GM19193 (cell line): ENCODE measurements around the gene RNF34.

Experiments
- POLR2A ChIP-seq: IDR thresholded peaks from 4 replicates; pipeline ENCODE4 v1.6.1; 2011; ENCODE audit not compliant: insufficient read depth, insufficient read length; ENCODE audit errors: extremely low read depth

RNF34 gene

GRCh38 chr12:121399391-121400331 lies at the start of gene RNF34:
TSS of gene RNF34 (plus strand) at chr12:121400118. CDS start at chr12:121400213, 95 bp downstream.
- TF ChIP-seq POLR2A = peak; percentile 99

GRCh38 chr12:121351820-121352681 lies 47.9 kb upstream of the RNF34 start, which contains the start of gene ANAPC5:
TSS of gene ANAPC5 (minus strand) at chr12:121352411. CDS start at chr12:121352340, 71 bp downstream.
- TF ChIP-seq POLR2A = peak; percentile 99

- TF ChIP-seq POLR2A = no peak
These were observed 47.3 kb upstream of the RNF34 start for GRCh38 chr12:121352682-121353018.

GRCh38 chr12:121355818-121356217 lies 44.1 kb upstream of the RNF34 start:
- no peak for TF ChIP-seq POLR2A

GRCh38 chr12:121356657-121357056 lies 43.3 kb upstream of the RNF34 start:
- TF ChIP-seq POLR2A = no peak

GRCh38 chr12:121357331-121357730 lies 42.6 kb upstream of the RNF34 start:
- no peak for TF ChIP-seq POLR2A

- TF ChIP-seq POLR2A = no peak
These were observed 41.8 kb upstream of the RNF34 start for GRCh38 chr12:121358073-121358472.

- no peak for TF ChIP-seq POLR2A
These were observed 35.2 kb upstream of the RNF34 start for GRCh38 chr12:121364683-121365121.

GRCh38 chr12:121365416-121366062 lies 34.4 kb upstream of the RNF34 start:
- TF ChIP-seq POLR2A = no peak

- no peak for TF ChIP-seq POLR2A
These were observed 33.9 kb upstream of the RNF34 start for GRCh38 chr12:121366063-121366459.

- TF ChIP-seq POLR2A = no peak
These were observed 28.5 kb upstream of the RNF34 start for GRCh38 chr12:121371404-121371803.

GRCh38 chr12:121373755-121374154 lies 26.2 kb upstream of the RNF34 start:
- TF ChIP-seq POLR2A = no peak

- TF ChIP-seq POLR2A = no peak
These were observed 22.9 kb upstream of the RNF34 start for GRCh38 chr12:121376754-121377697.

- no peak for TF ChIP-seq POLR2A
These were observed 21.2 kb upstream of the RNF34 start for GRCh38 chr12:121378736-121379135.

GRCh38 chr12:121379945-121380344 lies 20.0 kb upstream of the RNF34 start:
- TF ChIP-seq POLR2A = no peak

GRCh38 chr12:121383601-121384021 lies 16.3 kb upstream of the RNF34 start:
- no peak for TF ChIP-seq POLR2A
